ENCODE data around the gene DOCK3.

DNA sequence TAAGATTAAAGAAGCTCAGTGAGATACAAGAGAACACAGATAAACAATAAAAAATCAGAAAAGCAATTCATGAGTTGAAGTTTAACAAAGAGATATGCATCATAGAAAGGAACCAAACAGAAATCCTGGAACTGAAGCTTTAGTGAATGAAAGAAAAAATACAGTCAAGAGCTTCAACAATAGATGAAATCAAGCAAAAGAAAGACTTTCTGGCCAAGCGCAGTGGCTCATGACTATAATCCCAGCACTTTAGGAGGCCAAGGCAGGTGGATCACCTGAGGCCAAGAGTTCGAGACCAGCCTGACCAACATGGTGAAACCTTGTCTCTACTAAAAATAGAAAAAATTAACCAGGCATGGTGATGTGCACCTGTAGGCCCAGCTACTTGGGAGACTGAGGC, 408.8 kb downstream of the DOCK3 start:
- TF ChIP-seq CTCF (IDR thresholded peaks at IDR 0.05) (no peak), POLR2A (IDR thresholded peaks at IDR 0.05; ENCODE audit: low read length) (no peak), FOSB (CRISPR knock-in tag; IDR thresholded peaks at IDR 0.05) (no peak), MAZ (IDR thresholded peaks at IDR 0.05; ENCODE audit: borderline replicate concordance, low read depth, low read length) (no peak), PBX3 (IDR thresholded peaks at IDR 0.05) (no peak), RFX5 (IDR thresholded peaks at IDR 0.05) (no peak), JUN (IDR thresholded peaks at IDR 0.05) (no peak), EHMT2 (IDR thresholded peaks at IDR 0.05; ENCODE audit: low read depth) (no peak), POLR2AphosphoS2 (conservative IDR thresholded peaks at IDR 0.05; ENCODE audit: low read length) (no peak), RAD21 (conservative IDR thresholded peaks at IDR 0.05 in 1 of 2, IDR thresholded peaks at IDR 0.05 in 1 of 2) (no peak), KDM5A (IDR thresholded peaks at IDR 0.05) (no peak), SMC3 (IDR thresholded peaks at IDR 0.05) (no peak)
- TF ChIP-seq, protein P1, sequence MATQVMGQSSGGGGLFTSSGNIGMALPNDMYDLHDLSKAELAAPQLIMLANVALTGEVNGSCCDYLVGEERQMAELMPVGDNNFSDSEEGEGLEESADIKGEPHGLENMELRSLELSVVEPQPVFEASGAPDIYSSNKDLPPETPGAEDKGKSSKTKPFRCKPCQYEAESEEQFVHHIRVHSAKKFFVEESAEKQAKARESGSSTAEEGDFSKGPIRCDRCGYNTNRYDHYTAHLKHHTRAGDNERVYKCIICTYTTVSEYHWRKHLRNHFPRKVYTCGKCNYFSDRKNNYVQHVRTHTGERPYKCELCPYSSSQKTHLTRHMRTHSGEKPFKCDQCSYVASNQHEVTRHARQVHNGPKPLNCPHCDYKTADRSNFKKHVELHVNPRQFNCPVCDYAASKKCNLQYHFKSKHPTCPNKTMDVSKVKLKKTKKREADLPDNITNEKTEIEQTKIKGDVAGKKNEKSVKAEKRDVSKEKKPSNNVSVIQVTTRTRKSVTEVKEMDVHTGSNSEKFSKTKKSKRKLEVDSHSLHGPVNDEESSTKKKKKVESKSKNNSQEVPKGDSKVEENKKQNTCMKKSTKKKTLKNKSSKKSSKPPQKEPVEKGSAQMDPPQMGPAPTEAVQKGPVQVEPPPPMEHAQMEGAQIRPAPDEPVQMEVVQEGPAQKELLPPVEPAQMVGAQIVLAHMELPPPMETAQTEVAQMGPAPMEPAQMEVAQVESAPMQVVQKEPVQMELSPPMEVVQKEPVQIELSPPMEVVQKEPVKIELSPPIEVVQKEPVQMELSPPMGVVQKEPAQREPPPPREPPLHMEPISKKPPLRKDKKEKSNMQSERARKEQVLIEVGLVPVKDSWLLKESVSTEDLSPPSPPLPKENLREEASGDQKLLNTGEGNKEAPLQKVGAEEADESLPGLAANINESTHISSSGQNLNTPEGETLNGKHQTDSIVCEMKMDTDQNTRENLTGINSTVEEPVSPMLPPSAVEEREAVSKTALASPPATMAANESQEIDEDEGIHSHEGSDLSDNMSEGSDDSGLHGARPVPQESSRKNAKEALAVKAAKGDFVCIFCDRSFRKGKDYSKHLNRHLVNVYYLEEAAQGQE (IDR thresholded peaks at IDR 0.05), result no peak

Measured in A549 (cell line).